Spleen (tissue), 7 donors: ENCODE data around the gene KIF26B.

Experiments
- POLR2A ChIP-seq, 3 donors: fragments of 450-650 bp; IDR thresholded peaks; one replicate each; pipeline ENCODE4 v1.5.1; 2017; ENCODE audit warnings: antibody characterized with exemption in 3 of 3, mild to moderate bottlenecking in 1 of 3
- POLR2AphosphoS5 ChIP-seq, 3 donors: sonication (generic); formaldehyde crosslinking; IDR thresholded peaks; one replicate each; pipeline ENCODE4 v1.5.1; 2017; ENCODE audit warnings: antibody characterized with exemption in 3 of 3
- TF ChIP-seq, protein P1 (sequence below), 11 experiments: fragments of 200-600 bp in 7 of 11; fragments of 450-650 bp in 4 of 11; sonication (generic) in 4 of 11; IDR thresholded peaks in 8 of 11; conservative IDR thresholded peaks in 3 of 11; 1 replicate in 7 of 11; 2 replicates in 4 of 11; pipeline versions ENCODE4 v1.4.0 to v1.8.0; 2016 to 2021; ENCODE audit warnings: antibody characterized with exemption in 11 of 11, inconsistent platforms in 4 of 11, mild to moderate bottlenecking in 1 of 11
- donor health status: DM: no; HTN: no; CAD: no; lungs with moderate emphysema.
- donor health status: DM: no; HTN: no; CAD: no.
- donor health status: DM: no; HTN: no; CAD: no.

GRCh38 chr1:245510144-245510543 is 355.4 kb downstream of the KIF26B start:
- TF ChIP-seq, protein P1, sequence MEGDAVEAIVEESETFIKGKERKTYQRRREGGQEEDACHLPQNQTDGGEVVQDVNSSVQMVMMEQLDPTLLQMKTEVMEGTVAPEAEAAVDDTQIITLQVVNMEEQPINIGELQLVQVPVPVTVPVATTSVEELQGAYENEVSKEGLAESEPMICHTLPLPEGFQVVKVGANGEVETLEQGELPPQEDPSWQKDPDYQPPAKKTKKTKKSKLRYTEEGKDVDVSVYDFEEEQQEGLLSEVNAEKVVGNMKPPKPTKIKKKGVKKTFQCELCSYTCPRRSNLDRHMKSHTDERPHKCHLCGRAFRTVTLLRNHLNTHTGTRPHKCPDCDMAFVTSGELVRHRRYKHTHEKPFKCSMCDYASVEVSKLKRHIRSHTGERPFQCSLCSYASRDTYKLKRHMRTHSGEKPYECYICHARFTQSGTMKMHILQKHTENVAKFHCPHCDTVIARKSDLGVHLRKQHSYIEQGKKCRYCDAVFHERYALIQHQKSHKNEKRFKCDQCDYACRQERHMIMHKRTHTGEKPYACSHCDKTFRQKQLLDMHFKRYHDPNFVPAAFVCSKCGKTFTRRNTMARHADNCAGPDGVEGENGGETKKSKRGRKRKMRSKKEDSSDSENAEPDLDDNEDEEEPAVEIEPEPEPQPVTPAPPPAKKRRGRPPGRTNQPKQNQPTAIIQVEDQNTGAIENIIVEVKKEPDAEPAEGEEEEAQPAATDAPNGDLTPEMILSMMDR (IDR thresholded peaks at IDR 0.05 in 8 of 11, conservative IDR thresholded peaks at IDR 0.05 in 3 of 11): no peak
- TF ChIP-seq POLR2A (IDR thresholded peaks at IDR 0.05) (no peak), POLR2AphosphoS5 (IDR thresholded peaks at IDR 0.05) (no peak)
